OCI-LY1 (cell line): ENCODE data around the gene SRSF1.

Experiments
- CTCF ChIP-seq: fragments of 200-600 bp; sonication (generic), shearing (Covaris generic); IDR thresholded peaks from 2 replicates; pipeline ENCODE4 v1.5.1; 2017; ENCODE audit warnings: mild to moderate bottlenecking, antibody characterized with exemption, low read length, moderate library complexity, mixed read lengths
- EZH2 ChIP-seq: fragments of 200-600 bp; sonication (generic), shearing (Covaris generic); IDR thresholded peaks from 2 replicates; pipeline ENCODE4 v1.8.0; 2017; ENCODE audit warnings: borderline replicate concordance, mixed run types, mild to moderate bottlenecking, antibody characterized with exemption, low read length, moderate library complexity, mixed read lengths

GRCh38 chr17:58040386-58040785 is 33.3 kb upstream of the SRSF1 start:
- TF ChIP-seq CTCF: no peak
- no peak for TF ChIP-seq EZH2
